H1 (cell line): ENCODE data around the gene PRAME. TPM values are rescaled to one million over a fixed set of nuclear protein-coding genes. Genes with fewer than 3 reads are reported as not detected.

Source experiments
- CTCF ChIA-PET: fragments of 300-600 bp; sonication (Branson Sonifier 250); formaldehyde crosslinking; loops from one replicate; lab custom pipeline; 2021; ENCODE audit not compliant: partially characterized antibody; lab: Charles Lee
- POLR2A ChIA-PET: fragments of 300-600 bp; sonication (Branson Sonifier 250); formaldehyde crosslinking; loops from one replicate; lab custom pipeline; 2021; ENCODE audit warnings: inconsistent platforms; ENCODE audit not compliant: partially characterized antibody; lab: Charles Lee
- DNase-seq, 2 experiments: peaks; one replicate each; pipeline versions ENCODE4 v3.0.0 to v3.0.0-alpha.2; 2010 to 2022; ENCODE audit warnings: low spot score in 2 of 2, low read depth in 1 of 2, mixed read lengths in 1 of 2
- FAIRE-seq: peaks from 2 replicates; lab custom pipeline; 2011; peaks lifted over from hg19 to GRCh38; lab: Jason Lieb, UNC
- H2AFZ ChIP-seq: 2 replicates; pipeline ENCODE4 v1.8.1; 2012; ENCODE audit warnings: low read length, inconsistent platforms
- H2AK5ac ChIP-seq: 2 replicates; pipeline ENCODE4 v1.6.1; 2013; ENCODE audit warnings: low read depth, low read length
- H2BK120ac ChIP-seq: replicated peaks from 2 replicates; pipeline ENCODE3; 2013; ENCODE audit warnings: low read depth, low read length, inconsistent platforms
- H2BK12ac ChIP-seq: 2 replicates; pipeline ENCODE4 v1.6.1; 2013; ENCODE audit warnings: low read depth, low read length
- H2BK15ac ChIP-seq: 2 replicates; pipeline ENCODE4 v1.6.1; 2013; ENCODE audit warnings: low read length
- H2BK20ac ChIP-seq: 2 replicates; pipeline ENCODE4 v1.6.1; 2013; ENCODE audit warnings: low read length
- H2BK5ac ChIP-seq: 2 replicates; pipeline ENCODE4 v1.6.1; 2013; ENCODE audit warnings: low read depth, low read length
- H3K14ac ChIP-seq: 2 replicates; pipeline ENCODE4 v1.6.1; 2013; ENCODE audit warnings: inconsistent platforms; ENCODE audit not compliant: insufficient read length
- H3K18ac ChIP-seq: 2 replicates; pipeline ENCODE4 v1.6.1; 2013; ENCODE audit warnings: low read length; ENCODE audit errors: extremely low read depth
- H3K23ac ChIP-seq: 2 replicates; pipeline ENCODE4 v1.6.1; 2013; ENCODE audit warnings: inconsistent platforms; ENCODE audit not compliant: insufficient read length
- H3K23me2 ChIP-seq: 2 replicates; pipeline ENCODE4 v1.6.1; 2013; ENCODE audit warnings: low read depth, low read length
- H3K27ac ChIP-seq: 2 replicates; pipeline ENCODE4 v1.6.1; 2011; ENCODE audit warnings: low read depth, low read length, inconsistent platforms
- H3K27me3 ChIP-seq, 4 experiments: replicated peaks in 1 of 4; 1 replicate in 1 of 4; 2 replicates in 3 of 4; pipeline versions ENCODE4 v1.6.1 to v1.8.1; 2011 to 2013; ENCODE audit warnings: low read length in 3 of 4, mild to moderate bottlenecking in 3 of 4, inconsistent platforms in 2 of 4, mixed read lengths in 2 of 4, moderate library complexity in 1 of 4; ENCODE audit not compliant: control insufficient read depth in 3 of 4, insufficient read depth in 3 of 4; ENCODE audit errors: extremely low read depth in 1 of 4
- H3K36me3 ChIP-seq, 4 experiments: 2 replicates each; pipeline versions ENCODE4 v1.6.1 to v1.8.1; 2011 to 2013; ENCODE audit warnings: mild to moderate bottlenecking in 4 of 4, low read length in 3 of 4, moderate library complexity in 2 of 4, control low read depth in 1 of 4, inconsistent platforms in 1 of 4; ENCODE audit not compliant: insufficient read depth in 4 of 4, control insufficient read depth in 2 of 4
- H3K4ac ChIP-seq: replicated peaks from 2 replicates; pipeline ENCODE3; 2013; ENCODE audit warnings: low read length, low read depth, mixed read lengths, inconsistent platforms; ENCODE audit not compliant: insufficient read length
- H3K4me1 ChIP-seq, 4 experiments: replicated peaks in 1 of 4; 1 replicate in 1 of 4; 2 replicates in 3 of 4; pipeline versions ENCODE4 v1.6.1 to v1.8.1; 2011 to 2013; ENCODE audit warnings: low read length in 3 of 4, inconsistent platforms in 2 of 4, mixed read lengths in 1 of 4; ENCODE audit not compliant: insufficient read depth in 4 of 4, control insufficient read depth in 3 of 4
- H3K4me2 ChIP-seq, 2 experiments: 2 replicates each; pipeline versions ENCODE4 v1.6.1 to v1.8.1; 2011 to 2013; ENCODE audit warnings: low read depth in 2 of 2, low read length in 2 of 2, control low read depth in 1 of 2, inconsistent platforms in 1 of 2, mild to moderate bottlenecking in 1 of 2; ENCODE audit not compliant: insufficient read depth in 1 of 2
- H3K4me3 ChIP-seq, 4 experiments: fragments of 200-600, 300-600 bp in 1 of 4; sonication (generic), shearing (Covaris generic), sonication (Bioruptor Twin) in 1 of 4; 2 replicates each; pipeline versions ENCODE4 v1.5.1 to v1.8.1; 2011 to 2016; ENCODE audit warnings: low read length in 4 of 4, low read depth in 3 of 4, control low read depth in 2 of 4, inconsistent platforms in 2 of 4, mild to moderate bottlenecking in 2 of 4, mixed read lengths in 1 of 4, moderate library complexity in 1 of 4; ENCODE audit not compliant: insufficient read depth in 2 of 4; ENCODE audit errors: extremely low read depth in 1 of 4
- H3K56ac ChIP-seq: replicated peaks from 2 replicates; pipeline ENCODE3; 2013; ENCODE audit warnings: low read depth, mild to moderate bottlenecking, mixed read lengths, low read length, inconsistent platforms; ENCODE audit not compliant: insufficient read length
- H3K79me1 ChIP-seq: 2 replicates; pipeline ENCODE4 v1.6.1; 2013; ENCODE audit warnings: low read depth, low read length, control low read depth
- H3K79me2 ChIP-seq, 2 experiments: 2 replicates each; pipeline versions ENCODE4 v1.6.1 to v1.8.1; 2012 to 2013; ENCODE audit warnings: low read length in 2 of 2, mild to moderate bottlenecking in 2 of 2, inconsistent platforms in 1 of 2; ENCODE audit not compliant: insufficient read depth in 2 of 2, control insufficient read depth in 1 of 2
- H3K9ac ChIP-seq, 4 experiments: replicated peaks in 1 of 4; 1 replicate in 1 of 4; 2 replicates in 3 of 4; pipeline versions ENCODE4 v1.6.1 to v1.8.1; 2011 to 2013; ENCODE audit warnings: low read depth in 3 of 4, low read length in 3 of 4, control low read depth in 2 of 4, mild to moderate bottlenecking in 2 of 4, moderate library complexity in 2 of 4, inconsistent platforms in 1 of 4; ENCODE audit errors: extremely low read depth in 1 of 4
- H3K9me3 ChIP-seq, 2 experiments: 2 replicates each; pipeline versions ENCODE4 v1.6.1 to v1.8.1; 2012 to 2013; ENCODE audit warnings: mild to moderate bottlenecking in 2 of 2, moderate library complexity in 2 of 2, control low read depth in 1 of 2, inconsistent platforms in 1 of 2, low read depth in 1 of 2, low read length in 1 of 2, mixed read lengths in 1 of 2; ENCODE audit not compliant: insufficient read depth in 2 of 2
- H4K20me1 ChIP-seq, 2 experiments: replicated peaks in 1 of 2; 2 replicates each; pipeline versions ENCODE3 to v1.8.1; 2011 to 2013; ENCODE audit warnings: inconsistent platforms in 2 of 2, low read length in 2 of 2, mild to moderate bottlenecking in 1 of 2; ENCODE audit not compliant: insufficient read depth in 2 of 2, control insufficient read depth in 1 of 2
- H4K5ac ChIP-seq: 2 replicates; pipeline ENCODE4 v1.6.1; 2013; ENCODE audit warnings: low read length, low read depth, mixed read lengths, inconsistent platforms; ENCODE audit not compliant: insufficient read length
- H4K8ac ChIP-seq: 2 replicates; pipeline ENCODE4 v1.8.0; 2013; ENCODE audit warnings: mild to moderate bottlenecking, moderate library complexity, low read length, inconsistent platforms; ENCODE audit not compliant: insufficient read depth; ENCODE audit errors: extremely low read depth
- H4K91ac ChIP-seq: replicated peaks from 2 replicates; pipeline ENCODE3; 2013; ENCODE audit warnings: low read length, mixed read lengths, inconsistent platforms; ENCODE audit not compliant: insufficient read length
- BCL11A ChIP-seq, 2 experiments: IDR thresholded peaks; one replicate each; pipeline ENCODE4 v1.6.1; 2011; ENCODE audit warnings: low read depth in 2 of 2, low read length in 2 of 2, mild to moderate bottlenecking in 2 of 2
- E2F6 ChIP-seq: IDR thresholded peaks from 2 replicates; pipeline ENCODE4 v1.6.1; 2012; ENCODE audit warnings: inconsistent platforms
- FOSL1 ChIP-seq: IDR thresholded peaks from 2 replicates; pipeline ENCODE4 v1.6.1; 2011; ENCODE audit warnings: mild to moderate bottlenecking, low read depth, low read length, moderate library complexity; ENCODE audit not compliant: insufficient read depth
- GABPA ChIP-seq: IDR thresholded peaks from 2 replicates; pipeline ENCODE4 v1.6.1; 2011; ENCODE audit warnings: mild to moderate bottlenecking, low read length, moderate library complexity, borderline replicate concordance; ENCODE audit not compliant: insufficient read depth
- JUN ChIP-seq: IDR thresholded peaks from 2 replicates; pipeline ENCODE4 v1.6.1; 2011; ENCODE audit warnings: low read depth, mild to moderate bottlenecking, improper control_type of control experiment, low read length
- JUND ChIP-seq: IDR thresholded peaks from 2 replicates; pipeline ENCODE4 v1.6.1; 2011; ENCODE audit warnings: mild to moderate bottlenecking, improper control_type of control experiment, low read length
- MAFK ChIP-seq: IDR thresholded peaks from 2 replicates; pipeline ENCODE4 v1.6.1; 2012; ENCODE audit warnings: low read depth, mild to moderate bottlenecking, improper control_type of control experiment, low read length
- RBBP5 ChIP-seq: IDR thresholded peaks from 2 replicates; pipeline ENCODE4 v1.7.1; 2012; ENCODE audit warnings: low read depth, mild to moderate bottlenecking, inconsistent platforms, low read length, moderate library complexity, borderline replicate concordance
- SIX5 ChIP-seq: IDR thresholded peaks from 2 replicates; pipeline ENCODE4 v1.6.1; 2011; ENCODE audit warnings: mild to moderate bottlenecking, low read depth, low read length
- SP1 ChIP-seq: IDR thresholded peaks from 2 replicates; pipeline ENCODE4 v1.6.1; 2011; ENCODE audit warnings: low read depth, low read length
- SP4 ChIP-seq: IDR thresholded peaks from 2 replicates; pipeline ENCODE4 v1.6.1; 2012; ENCODE audit warnings: low read length, inconsistent platforms
- SUZ12 ChIP-seq: fragments of 200-600 bp; sonication (generic); IDR thresholded peaks from 2 replicates; pipeline ENCODE4 v1.6.1; 2012; ENCODE audit warnings: mild to moderate bottlenecking, inconsistent platforms, low read length, moderate library complexity, mixed read lengths
- TAF7 ChIP-seq: optimal IDR thresholded peaks from 2 replicates; pipeline ENCODE3; 2011; ENCODE audit warnings: low read depth, mild to moderate bottlenecking, inconsistent platforms, low read length, moderate library complexity, borderline replicate concordance
- WGBS, 2 experiments: shearing (Covaris generic) in 1 of 2; methylation state at CpG; one replicate each; pipeline versions ENCODE4 v1.1.6 to v1.1.7; 2013 to 2015; ENCODE audit warnings: low lambda C conversion rate in 2 of 2, mixed read lengths in 2 of 2, inconsistent platforms in 1 of 2, low coverage in 1 of 2, missing lambda C conversion rate in 1 of 2; ENCODE audit not compliant: insufficient replicate concordance in 2 of 2, insufficient coverage in 1 of 2, insufficient read length in 1 of 2; ENCODE audit errors: extremely low coverage in 1 of 2, missing lambda C conversion rate in 1 of 2; 5-methylcytosine and 5-hydroxymethylcytosine counted together
- polyA plus RNA-seq, 7 experiments: library from polyadenylated mRNA; depleted of rRNA in 3 of 7; stranded (reverse) in 5 of 7; unstranded in 2 of 7; fragments of >200 nt in 5 of 7; fragments of 200-250 nt in 2 of 7; gene quantifications; 1 replicate in 5 of 7; 2 replicates in 1 of 7; 4 replicates in 1 of 7; pipeline versions ENCODE4 v1.2.1 to v1.2.3, GENCODE V29; 2011 to 2013; ENCODE audit warnings: missing spikeins in 2 of 7, mixed read lengths in 2 of 7
- total RNA-seq: library from RNA; stranded (reverse); fragmentation: NEBNext Ultra II Directional; extraction: Animal tissue kit (Norgen Biotek cat#: 25700); gene quantifications from 2 replicates; pipeline ENCODE4 v1.2.1, GENCODE V29; 2021

Gene PRAME
- total and polyA plus RNA-seq, 2 of the 8 experiments (the other 6 are each of a cell fraction or from before 2014, with no cell fraction given), result 0.15 to 1.1 TPM

GRCh38 chr22:22548910-22549309 is 10.2 kb downstream of the PRAME start:
- Histone ChIP-seq H2BK15ac (no peak overlapping the region), H3K79me1 (no peaks in the 10 kb centered on the region), H3K23me2 (no peaks in the 10 kb centered on the region), H2BK20ac (no peak overlapping the region), H3K36me3 (no peaks in the 10 kb centered on the region), H4K8ac (no peak overlapping the region), H3K27me3 (peaks cover 23 to 68% (median 41%) of the 10 kb centered on the region in 4 experiments), H3K14ac (no peak overlapping the region), H3K27ac (no peak overlapping the region), H3K4ac (no peak overlapping the region), H3K23ac (no peak overlapping the region), H4K20me1 (peaks cover 0 to 1% of the 10 kb centered on the region in 2 experiments), H2BK120ac (no peak overlapping the region), H3K18ac (no peak overlapping the region), H4K91ac (no peak overlapping the region), H4K5ac (no peak overlapping the region), H3K4me2 (no peak overlapping the region), H3K79me2 (no peaks in the 10 kb centered on the region), H2AK5ac (no peak overlapping the region), H3K9ac (no peak overlapping the region), H2AFZ (no peak overlapping the region), H2BK5ac (no peak overlapping the region), H3K4me3 (no peak overlapping the region), H3K9me3 (peaks cover 27 to 46% of the 10 kb centered on the region in 2 experiments; a peak in 3 of 4 replicates), H3K4me1 (no peaks in the 10 kb centered on the region), H2BK12ac (no peak overlapping the region), H3K56ac (no peak overlapping the region)
- TF ChIP-seq FOSL1, result no peak
- no peak for TF ChIP-seq GABPA
- TF ChIP-seq RBBP5, result no peak
- no peak for TF ChIP-seq SIX5
- no peak for TF ChIP-seq SUZ12
- no peak for TF ChIP-seq MAFK
- no peak for TF ChIP-seq BCL11A (IDR thresholded peaks at IDR 0.05; ENCODE audit: low read depth in 2 of 2, low read length in 2 of 2)
- no peak for TF ChIP-seq TAF7
- TF ChIP-seq JUND, result no peak
- TF ChIP-seq SP1, result no peak
- no peak for TF ChIP-seq JUN
- TF ChIP-seq SP4, result no peak
- no peak for TF ChIP-seq E2F6
- no peak for FAIRE-seq
- DNase-seq, result no peak
- CTCF ChIA-PET, result no interaction called here
- whole genome bisulfite sequencing, 2 experiments, result 81% methylated on average over 1 of the region's 1 CpG; no CpG with 5 or more reads in 1 of the 2 experiments
- POLR2A ChIA-PET, result no interaction called here
